ENCODE data around the gene FXYD6. TPM values are rescaled to one million over a fixed set of nuclear protein-coding genes. Genes with fewer than 3 reads are reported as not detected.
A peak's percentile ranks its signal among the peaks of the same experiment; 100 is the strongest.

Gene FXYD6
- total RNA-seq, 2 donors from 2014 or later: 0.17 to 0.25 TPM

DNA sequence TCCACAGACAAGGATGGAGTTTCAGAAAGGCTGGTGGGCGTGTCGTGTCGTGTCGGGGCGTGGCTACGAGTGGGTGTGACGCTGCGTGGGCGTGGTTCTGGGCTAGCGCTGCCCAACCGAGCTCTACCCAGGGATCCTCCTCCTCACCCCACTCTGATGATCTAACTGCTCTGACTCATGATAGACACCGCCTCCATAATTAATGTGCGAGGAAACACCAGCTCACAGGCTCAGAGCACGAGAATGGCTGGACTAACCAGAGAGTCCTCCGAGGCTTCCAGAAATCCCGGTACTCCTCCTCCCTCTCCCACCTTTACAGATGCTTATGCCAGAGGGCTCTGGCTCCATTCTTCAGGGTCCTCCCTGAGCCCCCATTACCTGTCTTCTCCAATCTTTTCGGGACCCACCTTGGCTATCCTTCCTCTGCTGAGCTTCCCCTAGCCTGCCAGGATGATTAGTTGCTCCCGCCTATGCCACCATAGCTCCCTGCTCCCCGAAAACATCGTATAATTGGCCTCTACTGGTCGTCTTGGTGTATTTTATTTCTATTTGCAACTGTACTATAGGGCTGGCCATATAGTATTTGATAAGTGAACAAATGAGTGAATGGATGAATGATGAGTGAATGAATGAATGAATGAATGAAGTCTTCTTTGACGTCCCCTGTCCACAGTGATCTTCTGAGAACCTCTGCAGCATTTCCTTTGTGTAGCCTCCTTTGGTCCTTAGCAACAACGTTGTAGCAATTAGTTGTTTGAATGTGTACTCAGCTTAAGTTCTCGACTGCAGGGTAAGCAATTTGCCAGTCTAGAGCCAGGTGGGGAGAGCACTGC, 31.0 kb upstream of the FXYD6 start:
- peaks cover 11% of the 10 kb centered on the region for H3K4me1 Mint-ChIP-seq (ENCODE audit: low read depth)
- DNase-seq (peak; percentile 72 to 75), ATAC-seq (replicated peaks in 1 of 2) (peak; percentile 97 to 99)
- H3K36me3 Mint-ChIP-seq (ENCODE audit: insufficient read depth in 2 of 2): no peaks in the 10 kb centered on the region
- no peaks in the 10 kb centered on the region for H3K27me3 Mint-ChIP-seq (ENCODE audit: low read depth)
- peak overlapping the region; percentile 48 for H3K27ac Mint-ChIP-seq
- peak overlapping the region; percentile 54 to 64 for H3K4me3 Mint-ChIP-seq
- H3K9me3 Mint-ChIP-seq: no peaks in the 10 kb centered on the region

DNA sequence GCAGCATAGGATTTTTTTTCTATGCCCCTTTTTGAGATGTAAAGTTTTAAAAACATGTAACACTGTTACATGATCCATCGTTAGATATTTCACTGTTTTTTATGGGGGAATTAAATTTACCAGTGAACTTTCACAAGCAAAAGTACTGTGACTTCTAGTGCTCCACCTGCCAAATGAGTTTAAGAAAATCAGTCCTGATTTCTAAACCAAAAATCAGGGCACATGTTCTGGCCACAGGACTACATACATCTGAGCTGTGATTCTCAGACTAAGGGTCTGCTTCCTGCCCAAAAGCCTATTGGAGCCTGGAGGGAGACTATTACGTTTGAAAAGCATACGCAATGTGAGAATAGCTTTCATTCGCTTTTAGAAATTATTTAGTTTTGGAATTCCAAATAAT, 30.3 kb upstream of the FXYD6 start:
- Mint-ChIP-seq H3K27me3 (ENCODE audit: low read depth) (no peaks in the 10 kb centered on the region), H3K4me1 (ENCODE audit: low read depth) (peaks cover 11% of the 10 kb centered on the region), H3K36me3 (ENCODE audit: insufficient read depth in 2 of 2) (no peaks in the 10 kb centered on the region), H3K27ac (no peak overlapping the region), H3K9me3 (no peaks in the 10 kb centered on the region), H3K4me3 (no peak overlapping the region)
- ATAC-seq (replicated peaks in 1 of 2): no peak
- DNase-seq: no peak

DNA sequence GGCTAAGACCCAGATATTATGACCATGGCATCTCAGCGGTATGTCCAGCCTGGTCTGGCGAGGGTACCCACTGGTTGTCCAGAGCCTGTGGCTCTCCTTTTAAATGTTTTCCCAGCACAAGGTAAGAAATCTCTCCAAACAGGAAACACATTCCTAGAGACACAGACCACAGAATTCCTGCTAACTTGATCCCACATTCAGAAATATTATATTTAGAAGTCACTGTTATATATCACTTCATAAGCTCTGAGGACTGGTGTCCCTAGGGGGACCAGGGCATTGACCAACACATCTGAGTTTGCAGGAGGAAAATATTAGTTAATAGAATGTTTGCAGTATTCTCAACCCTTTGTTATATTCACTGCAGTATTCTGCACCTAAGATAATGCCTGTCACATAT, 29.7 kb upstream of the FXYD6 start:
- H3K27ac Mint-ChIP-seq: peak overlapping the region; percentile 8
- H3K36me3 Mint-ChIP-seq (ENCODE audit: insufficient read depth in 2 of 2): no peaks in the 10 kb centered on the region
- H3K27me3 Mint-ChIP-seq (ENCODE audit: low read depth): no peaks in the 10 kb centered on the region
- H3K4me3 Mint-ChIP-seq: no peak overlapping the region
- ATAC-seq (replicated peaks in 1 of 2): no peak
- DNase-seq: no peak
- H3K4me1 Mint-ChIP-seq (ENCODE audit: low read depth): peaks cover 11% of the 10 kb centered on the region
- no peaks in the 10 kb centered on the region for H3K9me3 Mint-ChIP-seq

DNA sequence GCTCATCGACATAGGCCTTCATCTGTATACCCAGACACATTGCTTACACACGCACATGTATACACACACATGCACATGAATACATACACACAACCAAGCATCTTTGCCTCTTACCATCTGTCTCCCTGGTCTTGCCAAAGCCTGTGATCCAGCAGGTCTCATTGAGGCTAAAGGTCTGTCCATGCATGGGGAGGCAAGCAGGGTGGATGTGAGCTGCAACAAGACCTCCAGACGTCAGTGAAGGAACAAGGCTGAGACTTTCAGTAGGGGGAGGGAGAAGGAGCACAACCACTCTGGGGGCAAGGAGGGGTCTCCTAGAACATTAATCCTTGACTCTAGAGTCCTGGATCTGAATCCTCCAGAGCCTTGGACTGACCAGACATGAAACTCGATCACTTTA, 29.1 kb upstream of the FXYD6 start:
- Mint-ChIP-seq H3K36me3 (ENCODE audit: insufficient read depth in 2 of 2) (no peaks in the 10 kb centered on the region), H3K4me3 (no peak overlapping the region), H3K9me3 (no peaks in the 10 kb centered on the region), H3K27me3 (ENCODE audit: low read depth) (no peaks in the 10 kb centered on the region), H3K27ac (no peak overlapping the region), H3K4me1 (ENCODE audit: low read depth) (peaks cover 11% of the 10 kb centered on the region)
- DNase-seq (no peak), ATAC-seq (replicated peaks in 1 of 2) (no peak)

DNA sequence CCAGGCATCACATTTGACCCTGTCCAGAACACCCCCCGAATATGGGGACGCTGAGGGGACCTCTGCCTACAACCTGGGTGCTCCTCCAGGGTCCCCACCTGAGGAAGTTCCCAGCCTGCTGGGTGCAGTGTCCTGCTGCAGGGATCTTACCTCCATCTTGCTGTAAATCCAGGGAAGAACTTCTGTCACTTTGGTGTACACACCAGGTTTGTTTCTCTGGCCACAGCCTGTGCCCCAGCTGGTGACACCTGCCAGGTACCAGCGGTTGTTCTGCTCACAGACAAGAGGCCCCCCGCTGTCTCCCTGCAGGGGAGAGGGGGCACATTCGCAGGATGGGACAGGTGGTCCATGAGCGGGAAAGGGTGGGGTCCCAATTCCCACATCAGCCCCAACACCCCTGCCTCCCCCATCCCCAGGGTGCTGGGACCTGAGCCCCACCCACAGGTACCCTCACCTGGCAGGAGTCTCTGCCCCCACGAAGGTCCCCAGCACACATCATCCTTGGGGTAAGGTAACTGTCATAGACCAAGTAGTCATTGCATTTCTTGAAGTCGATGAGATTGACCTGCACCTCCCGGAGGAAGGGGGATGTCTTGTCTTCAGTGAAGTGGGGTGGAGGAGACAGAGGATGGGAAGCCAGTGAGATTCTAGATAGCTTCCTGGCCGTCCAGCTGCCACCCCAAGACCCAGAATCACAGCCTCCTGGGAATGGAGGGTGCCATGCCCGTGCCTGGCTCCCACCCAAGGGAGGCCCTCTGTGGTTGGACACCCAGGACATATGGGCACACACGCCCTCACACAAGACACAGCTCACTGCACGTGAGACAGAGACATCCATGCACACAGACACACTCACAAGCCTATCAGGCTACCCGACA, 27.3 kb upstream of the FXYD6 start:
- H3K27me3 Mint-ChIP-seq (ENCODE audit: low read depth): no peaks in the 10 kb centered on the region
- H3K9me3 Mint-ChIP-seq: no peaks in the 10 kb centered on the region
- peaks cover 11% of the 10 kb centered on the region for H3K4me1 Mint-ChIP-seq (ENCODE audit: low read depth)
- no peak for ATAC-seq (replicated peaks in 1 of 2)
- no peak overlapping the region for H3K27ac Mint-ChIP-seq
- no peak overlapping the region for H3K4me3 Mint-ChIP-seq
- H3K36me3 Mint-ChIP-seq (ENCODE audit: insufficient read depth in 2 of 2): no peaks in the 10 kb centered on the region
- no peak for DNase-seq

DNA sequence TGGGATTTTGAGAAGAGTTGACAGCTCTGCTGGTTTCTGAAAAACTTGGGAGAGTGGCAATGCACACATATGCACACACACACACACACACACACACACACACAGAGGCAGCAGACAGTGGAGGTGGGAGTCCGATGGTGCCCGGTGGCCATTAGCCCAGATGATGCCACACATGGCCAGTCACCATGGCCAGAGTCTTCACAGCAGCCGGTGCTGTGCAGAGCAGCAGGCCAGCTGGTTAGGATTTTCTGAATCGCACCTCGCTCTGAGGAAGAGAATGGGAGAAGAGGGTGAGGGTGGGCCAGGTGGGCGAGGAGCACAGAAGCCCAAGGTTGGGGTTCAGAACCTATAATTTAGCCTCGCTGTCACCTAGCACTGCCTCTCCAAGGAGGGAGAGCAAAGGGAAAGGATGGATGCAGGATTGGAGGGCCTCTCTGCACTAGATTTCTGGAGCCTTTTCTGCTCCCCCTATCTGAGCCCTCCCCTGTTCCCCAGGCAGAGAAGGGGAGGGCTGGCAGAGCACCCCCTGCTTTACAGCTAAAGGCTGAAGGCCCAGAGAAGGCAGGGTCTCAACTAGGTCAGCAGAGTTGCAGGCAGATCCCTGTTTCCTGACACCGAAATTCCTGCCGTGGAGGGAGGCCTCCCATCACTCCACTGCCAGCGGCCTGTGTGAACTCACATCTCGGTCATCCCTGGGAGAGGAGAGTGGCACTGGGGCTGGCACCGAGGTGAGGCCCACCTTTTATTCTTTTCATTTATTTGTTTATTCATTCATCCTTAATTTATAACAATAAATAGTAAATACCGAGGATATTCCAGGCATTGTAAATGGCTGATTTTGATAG, 25.8 kb upstream of the FXYD6 start:
- Mint-ChIP-seq H3K27me3 (ENCODE audit: low read depth) (no peaks in the 10 kb centered on the region), H3K36me3 (ENCODE audit: insufficient read depth in 2 of 2) (no peaks in the 10 kb centered on the region), H3K9me3 (no peaks in the 10 kb centered on the region), H3K4me1 (ENCODE audit: low read depth) (peaks cover under 1% of the 10 kb centered on the region), H3K27ac (no peak overlapping the region), H3K4me3 (no peak overlapping the region)
- ATAC-seq (replicated peaks in 1 of 2) (no peak), DNase-seq (no peak)

DNA sequence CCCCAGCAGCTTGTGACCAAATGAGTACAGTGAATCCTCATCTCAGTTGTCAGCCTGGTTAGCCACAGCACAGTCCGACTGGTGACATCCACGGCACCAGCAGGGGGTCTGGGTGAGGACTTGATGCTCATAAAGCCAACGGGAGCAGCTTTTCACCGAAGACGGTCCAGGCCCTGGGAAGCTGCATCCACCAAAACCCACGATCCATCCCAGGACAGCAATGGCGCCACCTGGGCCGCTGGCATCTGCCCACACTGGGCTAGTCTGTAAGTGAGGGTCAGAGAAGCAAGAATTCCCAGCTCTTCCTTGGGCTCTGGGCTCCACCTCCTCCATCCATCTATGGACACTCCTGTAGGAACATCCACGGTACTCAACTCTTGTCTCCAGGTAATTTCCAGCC, 25.1 kb upstream of the FXYD6 start:
- ATAC-seq (replicated peaks in 1 of 2) (no peak), DNase-seq (no peak)
- H3K4me3 Mint-ChIP-seq: no peak overlapping the region
- no peaks in the 10 kb centered on the region for H3K4me1 Mint-ChIP-seq (ENCODE audit: low read depth)
- H3K27me3 Mint-ChIP-seq (ENCODE audit: low read depth): peaks cover 6% of the 10 kb centered on the region
- H3K27ac Mint-ChIP-seq: no peak overlapping the region
- H3K9me3 Mint-ChIP-seq: no peaks in the 10 kb centered on the region
- no peaks in the 10 kb centered on the region for H3K36me3 Mint-ChIP-seq (ENCODE audit: insufficient read depth in 2 of 2)

DNA sequence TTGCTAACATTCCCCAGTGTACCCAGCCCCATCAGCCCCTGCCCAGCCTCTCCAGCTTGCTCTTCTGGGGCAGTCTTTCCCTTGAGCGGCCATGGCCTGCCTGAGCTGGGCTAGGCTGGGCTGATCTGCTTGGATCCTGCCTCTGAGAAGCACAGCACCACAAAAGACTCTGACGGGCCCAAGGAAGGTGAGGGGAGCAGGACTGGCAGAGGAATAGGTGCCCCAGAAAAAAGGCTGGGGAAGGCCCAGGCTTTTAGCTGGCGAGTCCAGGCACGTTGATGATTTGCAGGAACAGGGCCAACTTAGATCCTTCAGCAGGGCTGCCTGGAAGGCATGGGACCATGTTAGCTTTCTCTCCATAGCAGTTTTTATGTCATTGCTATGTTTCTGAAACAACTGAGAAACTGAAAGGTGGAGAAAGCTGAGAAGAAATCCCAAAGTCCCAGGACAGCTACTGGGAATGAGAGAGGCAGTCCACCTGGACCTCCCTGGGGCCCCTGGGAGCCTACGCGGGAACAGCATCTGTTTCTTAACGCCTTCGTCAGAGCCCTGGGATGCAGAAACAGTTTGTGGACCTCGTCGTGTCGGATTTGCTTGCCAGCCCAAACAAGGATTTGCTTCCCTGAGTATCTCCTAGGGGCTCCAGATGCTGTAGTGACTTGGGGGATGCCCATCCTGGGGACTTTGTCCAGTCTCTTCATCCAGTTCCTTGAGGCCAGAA, 24.4 kb upstream of the FXYD6 start:
- no peak for DNase-seq
- Mint-ChIP-seq H3K4me3 (no peak overlapping the region), H3K4me1 (ENCODE audit: low read depth) (no peaks in the 10 kb centered on the region), H3K36me3 (ENCODE audit: insufficient read depth in 2 of 2) (no peaks in the 10 kb centered on the region), H3K27ac (no peak overlapping the region), H3K27me3 (ENCODE audit: low read depth) (peaks cover 10% of the 10 kb centered on the region), H3K9me3 (no peaks in the 10 kb centered on the region)
- no peak for ATAC-seq (replicated peaks in 1 of 2)

DNA sequence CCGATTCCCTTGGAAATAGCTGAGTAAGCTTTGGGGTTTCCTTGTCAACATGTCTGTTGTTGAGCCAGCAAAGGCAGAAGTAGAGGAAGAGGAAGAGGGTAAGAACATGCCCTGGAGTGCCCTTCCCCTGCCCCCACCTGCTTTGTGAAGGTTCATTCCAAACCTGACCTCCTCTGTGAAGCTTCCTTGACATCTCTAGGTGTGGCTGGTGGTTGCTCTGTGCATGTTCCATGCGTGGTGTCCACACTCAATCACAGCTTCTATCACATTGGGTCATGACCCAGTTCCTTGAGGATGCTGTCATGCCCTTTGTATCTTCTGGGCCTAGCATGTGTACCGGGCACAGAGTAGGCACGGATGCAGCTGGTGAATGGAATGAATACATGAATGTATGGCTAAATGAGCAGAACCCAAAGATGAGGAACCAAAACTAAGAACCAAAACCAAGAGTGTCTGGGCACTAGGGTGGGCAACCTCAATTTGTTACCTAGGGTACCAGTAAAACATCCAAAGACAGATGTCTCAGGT, 23.7 kb upstream of the FXYD6 start:
- Mint-ChIP-seq H3K4me3 (no peak overlapping the region), H3K27ac (no peak overlapping the region), H3K9me3 (no peaks in the 10 kb centered on the region), H3K27me3 (ENCODE audit: low read depth) (peaks cover 10% of the 10 kb centered on the region), H3K36me3 (ENCODE audit: insufficient read depth in 2 of 2) (no peaks in the 10 kb centered on the region), H3K4me1 (ENCODE audit: low read depth) (no peaks in the 10 kb centered on the region)
- DNase-seq (no peak), ATAC-seq (replicated peaks in 1 of 2) (no peak)

DNA sequence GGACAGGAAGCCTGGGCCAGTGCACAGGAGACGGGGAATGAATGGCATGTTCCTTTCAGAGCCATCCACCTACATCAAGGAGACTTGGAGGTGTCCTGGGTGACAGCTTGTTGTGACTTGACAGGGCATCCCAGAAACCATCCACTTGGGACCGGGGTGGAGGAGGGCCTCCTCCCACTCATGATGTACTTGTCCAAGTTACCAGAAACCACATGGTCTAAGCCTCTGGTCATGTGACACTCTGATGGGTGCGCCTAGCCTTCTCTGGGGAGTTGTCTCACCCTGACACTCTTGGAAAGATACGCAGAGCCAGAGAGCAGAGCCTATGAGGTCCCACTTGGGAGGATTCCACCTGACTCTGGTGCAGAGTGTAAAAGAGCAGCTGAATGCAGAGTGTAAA, 21.6 kb upstream of the FXYD6 start:
- H3K27ac Mint-ChIP-seq: no peak overlapping the region
- no peaks in the 10 kb centered on the region for H3K4me1 Mint-ChIP-seq (ENCODE audit: low read depth)
- H3K27me3 Mint-ChIP-seq (ENCODE audit: low read depth): peaks cover 10% of the 10 kb centered on the region
- no peaks in the 10 kb centered on the region for H3K36me3 Mint-ChIP-seq (ENCODE audit: insufficient read depth in 2 of 2)
- H3K9me3 Mint-ChIP-seq: peaks cover 0 to 3% of the 10 kb centered on the region in 2 donors
- no peak overlapping the region for H3K4me3 Mint-ChIP-seq
- ATAC-seq (replicated peaks in 1 of 2): no peak
- DNase-seq: no peak

DNA sequence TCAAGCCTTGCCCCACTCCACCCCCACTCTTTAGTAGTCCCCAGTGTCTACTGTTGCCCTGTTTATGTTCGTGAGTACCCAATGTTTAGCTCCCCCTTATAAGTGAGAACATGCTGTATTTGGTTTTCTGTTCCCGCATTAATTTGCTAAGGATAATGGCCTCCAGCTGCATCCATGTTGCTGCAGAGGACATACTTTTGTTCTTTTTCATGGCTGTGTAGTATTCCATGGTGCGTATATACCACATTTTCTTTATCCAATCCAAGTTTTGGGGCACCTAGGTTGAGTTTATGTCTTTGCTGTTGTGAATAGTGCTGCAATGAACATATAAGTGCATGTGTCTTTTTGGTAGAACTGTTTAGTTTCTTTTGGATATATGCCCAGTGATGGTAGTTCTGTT, 16.2 kb upstream of the FXYD6 start:
- no peak overlapping the region for H3K27ac Mint-ChIP-seq
- H3K27me3 Mint-ChIP-seq (ENCODE audit: low read depth): peaks cover 21% of the 10 kb centered on the region
- H3K4me1 Mint-ChIP-seq (ENCODE audit: low read depth): no peaks in the 10 kb centered on the region
- peaks cover 0 to 2% of the 10 kb centered on the region in 2 donors for H3K36me3 Mint-ChIP-seq (ENCODE audit: insufficient read depth in 2 of 2)
- DNase-seq: no peak
- ATAC-seq (replicated peaks in 1 of 2): no peak
- no peak overlapping the region for H3K4me3 Mint-ChIP-seq
- peaks cover 0 to 8% of the 10 kb centered on the region in 2 donors for H3K9me3 Mint-ChIP-seq

DNA sequence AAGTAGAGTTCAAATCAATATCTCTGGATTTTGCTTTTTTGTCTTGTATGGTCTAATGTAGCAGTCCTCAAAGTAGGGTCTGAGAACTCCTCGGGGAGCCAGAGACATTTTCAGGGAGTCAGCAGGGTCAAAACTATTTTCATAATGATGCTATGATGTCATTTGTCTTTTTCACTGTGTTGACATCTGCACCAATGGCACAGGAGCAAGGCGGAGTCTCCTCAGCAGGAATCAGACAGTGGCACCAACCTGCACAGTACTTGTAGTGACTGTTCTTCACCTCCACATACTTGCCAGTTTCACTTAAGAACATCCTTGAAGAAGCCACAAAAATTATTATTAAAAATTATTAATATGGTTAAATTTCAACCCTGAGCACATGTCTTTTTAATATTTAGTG, 14.9 kb upstream of the FXYD6 start:
- H3K36me3 Mint-ChIP-seq (ENCODE audit: insufficient read depth in 2 of 2): peaks cover 0 to 2% of the 10 kb centered on the region in 2 donors
- DNase-seq: no peak
- H3K4me1 Mint-ChIP-seq (ENCODE audit: low read depth): no peaks in the 10 kb centered on the region
- H3K27ac Mint-ChIP-seq: no peak overlapping the region
- no peak for ATAC-seq (replicated peaks in 1 of 2)
- peaks cover 0 to 8% of the 10 kb centered on the region in 2 donors for H3K9me3 Mint-ChIP-seq
- peaks cover 13% of the 10 kb centered on the region for H3K27me3 Mint-ChIP-seq (ENCODE audit: low read depth)
- no peak overlapping the region for H3K4me3 Mint-ChIP-seq

Measured in activated T-cell treated with anti-CD3 and anti-CD28 coated beads, Interleukin-2, amount 50 U/mL, for 72 hours (primary cell).